GM03348 (cell line): Measurements from ENCODE around the gene TLK1.
"Not testable (repeated sequence)": the region's sequence is repeated elsewhere in the genome, so short reads cannot be mapped to it uniquely, and the experiment has no call there.

Source experiments
- DNase-seq: peaks from one replicate; pipeline ENCODE4 v3.0.0; 2012; ENCODE audit warnings: low spot score

Gene TLK1

DNA sequence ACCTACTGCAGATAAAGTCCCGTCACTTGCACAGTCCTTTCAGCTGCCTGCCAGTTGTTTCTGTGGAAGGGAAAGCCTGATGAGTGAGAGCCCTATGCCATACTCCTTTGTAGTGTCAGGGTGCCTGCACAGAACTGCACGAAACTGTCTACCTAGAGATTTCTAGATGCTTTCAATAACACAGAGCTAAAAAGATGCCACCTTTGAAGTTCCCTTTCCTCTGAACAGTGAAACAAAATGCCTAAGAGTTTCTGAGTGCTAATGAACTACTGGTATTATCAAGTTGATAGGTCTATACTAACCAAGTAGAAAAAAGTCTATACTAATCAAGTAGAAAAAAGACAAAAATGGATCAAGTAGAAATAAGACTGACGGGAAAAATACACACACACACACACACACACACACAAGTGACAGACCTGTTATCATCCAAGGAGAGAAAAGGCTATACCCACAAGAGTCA lies 79.0 kb downstream of the TLK1 start:
- no peak for DNase-seq

- DNase-seq: no peak
These were observed 80.1 kb downstream of the TLK1 start for GRCh38 chr2:171080607-171081006.

DNA sequence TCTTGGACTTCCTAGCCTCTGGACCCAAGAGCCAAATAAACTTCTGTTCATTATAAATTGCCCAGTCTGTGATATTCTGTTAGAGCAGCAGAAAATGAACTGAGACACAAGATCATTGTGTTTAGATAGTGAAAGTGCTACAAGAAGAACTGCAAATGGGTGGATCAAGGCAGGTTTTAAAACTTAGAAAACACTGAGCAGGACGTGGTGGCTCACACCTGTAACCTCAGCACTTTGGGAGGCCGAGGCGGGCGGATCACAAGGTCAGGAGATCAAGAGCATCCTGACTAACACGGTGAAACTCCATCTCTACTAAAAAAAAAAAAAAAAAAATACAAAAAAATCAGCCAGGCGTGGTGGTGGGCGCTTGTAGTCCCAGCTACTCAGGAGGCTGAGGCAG lies 84.3 kb downstream of the TLK1 start:
- DNase-seq: not testable (repeated sequence)

GRCh38 chr2:171072164-171072563 lies 88.5 kb downstream of the TLK1 start:
- DNase-seq: no peak

DNA sequence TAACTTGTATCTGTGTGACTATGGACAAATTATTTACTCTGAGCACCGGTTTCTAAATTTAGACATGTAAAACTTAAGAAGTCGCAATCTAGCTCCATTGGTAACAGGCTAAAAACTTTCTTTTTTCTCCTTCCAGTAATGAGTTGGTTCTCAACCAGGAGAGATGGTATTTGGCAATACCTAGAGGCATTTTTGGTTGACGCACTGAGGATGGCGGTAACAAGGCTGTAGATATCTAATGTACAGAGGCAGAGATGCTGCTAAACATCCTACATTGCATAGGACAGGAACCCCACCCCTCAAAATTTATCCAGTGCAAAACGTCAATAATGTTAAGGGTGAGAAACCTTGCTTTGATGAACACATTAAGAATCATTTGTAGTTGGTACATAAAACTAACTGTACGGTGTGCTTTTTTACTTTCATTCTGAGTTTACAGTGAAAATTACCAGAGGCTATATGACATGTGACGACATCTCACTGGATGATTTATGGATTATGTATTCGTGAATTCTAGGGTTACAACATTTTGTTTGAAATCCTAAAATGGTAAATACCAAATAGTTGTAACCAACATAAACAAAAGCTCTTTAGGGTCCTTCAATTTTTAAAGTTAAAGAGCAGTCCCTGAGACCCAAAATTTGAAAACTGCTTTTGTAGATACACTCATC lies 91.3 kb downstream of the TLK1 start:
- no peak for DNase-seq

DNA sequence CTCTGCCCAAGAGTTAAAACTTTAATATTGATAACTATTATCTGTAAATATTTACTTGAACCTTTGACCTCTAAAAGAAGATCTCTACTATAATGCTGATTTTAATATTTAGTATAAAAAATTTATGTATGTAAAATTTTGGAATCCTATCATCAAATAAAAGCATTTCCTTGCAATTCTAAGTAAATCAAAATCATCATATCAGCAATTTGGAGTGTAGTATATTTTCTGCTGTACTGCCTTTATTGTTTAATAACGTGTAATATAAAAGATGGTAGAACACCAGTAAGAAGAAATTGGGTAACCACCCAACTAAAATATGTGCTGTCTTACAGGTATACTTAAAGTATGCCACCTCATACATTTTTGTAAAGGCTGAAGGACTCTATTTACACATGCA lies 94.6 kb downstream of the TLK1 start:
- DNase-seq: no peak

DNA sequence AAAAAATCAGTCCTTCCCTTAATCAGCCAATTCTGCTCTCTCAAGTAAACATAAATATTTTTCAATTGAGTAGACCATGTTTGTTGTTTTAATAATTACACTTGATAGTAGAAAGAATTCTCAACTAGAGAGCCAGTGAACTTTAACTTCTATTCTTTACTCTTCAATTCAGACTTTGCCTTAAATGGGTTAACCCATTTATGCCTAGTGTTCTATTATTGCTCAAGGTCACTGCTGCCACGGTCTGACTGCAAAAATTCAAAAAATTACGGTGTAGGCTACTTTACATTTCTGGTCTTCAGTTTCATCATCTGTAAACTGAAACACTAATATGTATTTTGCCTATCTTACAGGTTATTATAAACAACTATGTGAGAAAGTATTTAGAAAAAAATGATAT lies 103.1 kb downstream of the TLK1 start:
- DNase-seq: no peak

GRCh38 chr2:171056307-171056706 lies 104.4 kb downstream of the TLK1 start:
- peak; percentile 27 for DNase-seq

GRCh38 chr2:171049691-171050090 lies 111.0 kb downstream of the TLK1 start:
- no peak for DNase-seq

DNA sequence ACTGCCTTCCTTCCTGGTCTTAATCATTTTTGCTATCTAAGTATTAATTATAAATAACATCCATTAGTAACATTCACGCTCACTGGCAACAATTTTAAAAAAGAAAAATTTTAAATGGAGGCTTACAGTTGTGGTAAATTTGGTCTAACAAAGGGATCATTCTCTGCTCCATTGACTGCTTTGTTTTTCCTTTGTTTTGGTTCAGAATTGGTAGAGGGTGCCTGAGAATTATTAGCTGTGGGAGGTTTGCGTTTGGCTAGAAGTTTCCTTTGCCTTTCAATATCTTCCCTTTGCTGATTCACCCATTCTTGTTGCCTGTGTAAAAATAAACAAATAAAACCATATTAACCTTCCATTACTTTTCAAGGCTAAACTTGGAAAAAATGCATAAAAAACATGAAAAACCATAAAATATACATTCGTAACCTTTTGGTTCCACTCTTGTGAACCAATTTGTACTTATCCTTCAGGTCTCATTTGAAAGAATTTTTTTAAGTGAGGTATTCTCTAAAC lies 114.6 kb downstream of the TLK1 start:
- DNase-seq: no peak

DNA sequence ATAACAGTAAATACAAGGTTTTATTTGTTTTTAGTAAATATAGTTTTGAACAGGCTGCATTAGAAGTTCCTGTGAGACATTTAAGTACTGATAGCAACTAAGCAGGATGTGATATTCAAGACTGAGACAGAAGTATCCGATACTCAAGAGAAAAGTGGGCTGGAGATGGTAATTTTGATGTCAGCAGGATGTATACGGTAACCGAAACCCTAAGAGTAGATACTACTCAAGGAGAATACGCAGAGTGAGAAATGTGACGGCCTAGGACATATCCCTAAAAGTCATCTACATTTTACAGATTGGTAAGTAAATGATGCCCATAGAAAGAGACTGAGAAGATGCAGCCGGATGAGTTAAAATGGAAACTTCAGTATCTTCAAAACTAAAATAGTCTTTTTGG lies 116.3 kb downstream of the TLK1 start:
- no peak for DNase-seq

GRCh38 chr2:171042253-171042969 lies 118.3 kb downstream of the TLK1 start:
- no peak for DNase-seq

- no peak for DNase-seq
These were observed 124.2 kb downstream of the TLK1 start for GRCh38 chr2:171036532-171036931.

DNA sequence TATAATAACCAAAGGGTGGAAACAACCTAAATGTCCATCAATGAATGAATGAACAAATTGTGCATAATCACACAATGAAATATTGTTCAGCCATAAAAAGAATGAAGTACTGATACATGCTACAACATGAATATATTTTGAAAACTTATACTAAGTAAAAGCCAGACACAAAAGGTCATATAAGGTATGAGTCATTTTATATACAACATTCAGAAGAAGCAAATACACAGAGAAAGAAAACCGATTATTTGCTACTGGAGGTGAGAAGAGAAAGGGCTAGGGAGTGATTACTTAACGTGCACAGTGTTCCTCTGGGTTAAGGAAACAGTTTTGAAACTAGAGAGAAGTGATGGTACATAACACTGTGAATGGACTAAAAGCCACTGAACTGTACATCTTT lies 126.4 kb downstream of the TLK1 start:
- DNase-seq: no peak

DNA sequence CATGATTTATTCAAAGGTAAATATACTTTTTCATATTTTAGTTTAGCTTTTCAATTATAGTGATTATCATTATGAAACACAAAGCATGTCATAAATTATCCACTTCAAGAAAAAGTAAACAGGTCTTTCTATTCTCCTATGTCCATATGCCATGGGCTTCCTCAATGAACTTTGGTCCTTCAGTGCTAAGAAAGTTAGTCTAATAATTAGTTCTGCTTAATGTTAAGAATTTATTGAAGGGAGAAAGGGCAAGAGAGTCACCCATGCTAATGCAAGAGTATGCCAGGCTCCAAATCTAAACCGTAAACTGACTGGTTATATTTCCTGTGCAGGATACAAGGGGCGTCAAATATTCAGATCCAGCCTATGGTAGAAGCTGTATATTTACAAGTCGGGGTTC lies 135.5 kb downstream of the TLK1 start:
- DNase-seq: no peak

- DNase-seq: no peak
These were observed 142.2 kb downstream of the TLK1 start for GRCh38 chr2:171018522-171018921.

DNA sequence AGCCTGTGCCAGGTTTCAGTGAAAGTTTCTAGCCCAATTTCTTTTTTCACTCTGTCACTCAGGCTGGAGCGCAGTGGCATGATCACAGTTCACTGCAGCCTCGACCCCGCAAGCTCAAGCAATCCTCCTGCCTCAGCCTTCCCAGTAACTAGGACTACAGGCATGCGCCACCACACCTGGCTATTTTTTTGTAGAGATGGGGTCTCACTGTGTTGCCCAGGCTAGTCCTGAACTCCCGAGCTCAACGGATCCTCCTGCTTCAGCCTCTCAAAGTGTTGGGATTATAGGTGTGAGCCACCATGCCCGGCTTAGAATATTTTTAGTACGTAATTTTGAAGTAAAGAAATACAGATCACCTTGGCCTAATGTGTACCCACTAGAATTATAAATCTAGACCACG lies 144.6 kb downstream of the TLK1 start:
- DNase-seq: no peak

DNA sequence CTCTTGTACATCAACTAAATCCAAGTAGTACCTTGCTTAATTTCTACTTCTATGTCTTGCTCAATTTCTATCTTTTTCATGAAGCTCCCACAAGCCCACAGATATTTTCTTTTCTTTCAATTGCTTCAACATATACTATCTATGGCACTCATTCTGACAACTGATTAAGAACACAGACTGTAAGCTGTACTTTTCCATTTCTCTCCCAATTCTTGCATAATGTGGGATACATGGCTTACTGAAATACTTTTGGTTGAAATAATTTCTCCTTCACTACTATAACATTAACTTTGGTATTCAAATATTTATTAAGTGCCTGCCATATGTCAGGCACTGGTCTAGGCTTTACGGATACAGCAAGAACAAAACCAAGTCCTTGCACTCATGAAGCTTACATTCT lies 146.8 kb downstream of the TLK1 start:
- no peak for DNase-seq

GRCh38 chr2:171009386-171009785 lies 151.3 kb downstream of the TLK1 start:
- DNase-seq: no peak

DNA sequence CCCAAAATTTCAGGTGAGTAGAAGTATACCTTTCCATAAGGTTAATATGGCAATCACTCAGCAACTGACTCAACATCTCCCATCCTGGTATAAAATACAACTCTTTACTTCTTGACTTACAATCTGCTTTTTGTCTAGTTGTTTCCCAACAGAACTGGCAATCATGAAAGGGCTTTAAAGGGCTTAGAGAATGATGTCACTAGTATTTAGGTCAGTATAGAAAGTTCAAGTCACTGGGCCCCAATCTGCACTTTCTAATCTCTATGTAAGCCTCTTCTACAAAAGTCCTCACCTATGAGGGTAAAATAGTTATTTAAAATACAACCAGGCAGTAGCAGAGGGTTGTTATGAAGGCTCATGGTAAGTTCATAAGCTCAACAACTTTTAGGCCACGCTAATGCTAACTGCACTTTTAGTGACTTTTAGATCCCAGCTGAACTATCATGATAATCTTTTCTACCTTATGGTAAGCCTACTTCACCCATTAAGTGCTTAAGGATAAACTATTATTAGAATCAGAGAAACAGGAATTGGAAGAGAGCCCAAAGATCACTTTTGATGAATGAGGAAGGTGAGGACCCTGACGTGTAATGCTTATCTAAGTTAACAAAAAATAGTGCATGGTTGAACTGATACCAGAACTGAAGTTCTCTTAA lies 152.0 kb downstream of the TLK1 start:
- no peak for DNase-seq

- DNase-seq: no peak
These were observed 155.9 kb downstream of the TLK1 start for GRCh38 chr2:171004833-171005232.

- DNase-seq: no peak
These were observed 156.3 kb downstream of the TLK1 start for GRCh38 chr2:171004363-171004762.

DNA sequence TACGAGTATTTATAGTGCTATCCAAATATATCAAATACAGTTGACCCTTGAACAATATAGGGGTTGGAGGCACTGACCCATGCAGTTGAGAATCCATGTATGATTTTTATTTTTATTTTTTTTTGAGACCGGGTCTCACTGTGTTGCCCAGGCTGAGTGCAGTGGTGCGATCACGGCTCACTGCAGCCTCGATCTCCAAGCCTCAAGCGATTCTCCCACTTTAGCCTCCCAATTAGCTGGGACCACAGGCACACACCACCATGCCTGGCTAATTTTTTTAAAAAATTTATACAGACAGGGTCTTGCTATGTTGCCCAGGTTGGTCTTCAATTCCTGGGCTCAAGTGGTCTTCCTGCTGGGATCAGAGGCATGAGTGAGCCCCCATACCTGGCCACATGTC lies 161.0 kb downstream of the TLK1 start:
- no peak for DNase-seq
